Activated effector memory CD4-positive, alpha-beta T cell treated with anti-CD3 and anti-CD28 coated beads, Interleukin-2, amount 50 U/mL, for 16 hours (primary cell): ENCODE results near the gene DES.
"Not testable (repeated sequence)": the region's sequence is repeated elsewhere in the genome, so short reads cannot be mapped to it uniquely, and the experiment has no call there.

Experiments
- DNase-seq: peaks from one replicate; pipeline ENCODE4 v3.0.0-alpha.2; 2020

Gene DES

GRCh38 chr2:219400562-219400961, 17.6 kb upstream of the DES start:
- no peak for DNase-seq

GRCh38 chr2:219401606-219402005, 16.6 kb upstream of the DES start:
- DNase-seq, result no peak

GRCh38 chr2:219402665-219403515, 15.3 kb upstream of the DES start:
- peak; percentile 84 for DNase-seq

- no peak for DNase-seq
Observed at GRCh38 chr2:219403861-219404260, 14.3 kb upstream of the DES start.

GRCh38 chr2:219404291-219404910, 13.8 kb upstream of the DES start:
- peak; percentile 50 for DNase-seq

GRCh38 chr2:219404954-219405353, 13.2 kb upstream of the DES start:
- DNase-seq, result no peak

GRCh38 chr2:219405451-219405850, 12.7 kb upstream of the DES start:
- no peak for DNase-seq

- peak; percentile 17 for DNase-seq
Observed at GRCh38 chr2:219405958-219406860, 12.0 kb upstream of the DES start.

- DNase-seq, result peak; percentile 27
Observed at GRCh38 chr2:219406861-219407230, 11.3 kb upstream of the DES start.

- not testable (repeated sequence) for DNase-seq
Observed at GRCh38 chr2:219407343-219407742, 10.8 kb upstream of the DES start.

- DNase-seq, result no peak
Observed at GRCh38 chr2:219408204-219408603, 10.0 kb upstream of the DES start.

- DNase-seq, result no peak
Observed at GRCh38 chr2:219408631-219409030, 9.5 kb upstream of the DES start.

- DNase-seq, result peak; percentile 37
Observed at GRCh38 chr2:219409619-219410018, 8.6 kb upstream of the DES start.

GRCh38 chr2:219410390-219410789, 7.8 kb upstream of the DES start:
- DNase-seq, result peak; percentile 34

- no peak for DNase-seq
Observed at GRCh38 chr2:219414857-219415256, 3.3 kb upstream of the DES start.

GRCh38 chr2:219415580-219416234, 2.5 kb upstream of the DES start:
- no peak for DNase-seq

- no peak for DNase-seq
Observed at GRCh38 chr2:219416235-219416602, 2.0 kb upstream of the DES start.

GRCh38 chr2:219416938-219417337, 1.2 kb upstream of the DES start:
- DNase-seq, result no peak

GRCh38 chr2:219417374-219417773, 803 bp upstream of the DES start:
- no peak for DNase-seq

- no peak for DNase-seq
Observed at GRCh38 chr2:219419012-219419324, 791 bp downstream of the DES start.

- no peak for DNase-seq
Observed at GRCh38 chr2:219419331-219420197, 1.4 kb downstream of the DES start.

- DNase-seq, result no peak
Observed at GRCh38 chr2:219420687-219421086, 2.5 kb downstream of the DES start.
